Amniotic stem cell (primary cell): ENCODE measurements around the gene MTFP1.
"Not testable (repeated sequence)": the region's sequence is repeated elsewhere in the genome, so short reads cannot be mapped to it uniquely, and the experiment has no call there.

ENCODE experiments used
- DNase-seq: peaks from one replicate; lab custom pipeline; 2025; lab: John Stamatoyannopoulos, UW

MTFP1 gene

GRCh38 chr22:30426388-30427353 lies 1.1 kb downstream of the MTFP1 start:
- DNase-seq = peak; percentile 40

GRCh38 chr22:30427871-30428270 lies 2.3 kb downstream of the MTFP1 start:
- no peak for DNase-seq

- no peak for DNase-seq
Measured at GRCh38 chr22:30429887-30430286, 4.3 kb downstream of the MTFP1 start.

GRCh38 chr22:30430933-30431332 lies 5.4 kb downstream of the MTFP1 start:
- DNase-seq = no peak

- no peak for DNase-seq
Measured at GRCh38 chr22:30432096-30432495, 6.5 kb downstream of the MTFP1 start.

GRCh38 chr22:30432520-30432919 lies 7.0 kb downstream of the MTFP1 start:
- DNase-seq = no peak

- DNase-seq = no peak
Measured at GRCh38 chr22:30433227-30433626, 7.7 kb downstream of the MTFP1 start.

- no peak for DNase-seq
Measured at GRCh38 chr22:30433773-30434172, 8.2 kb downstream of the MTFP1 start.

GRCh38 chr22:30434843-30435242 lies 9.3 kb downstream of the MTFP1 start:
- no peak for DNase-seq

- no peak for DNase-seq
Measured at GRCh38 chr22:30435674-30436126, 10.1 kb downstream of the MTFP1 start.

- DNase-seq = no peak
Measured at GRCh38 chr22:30436196-30436595, 10.6 kb downstream of the MTFP1 start.

GRCh38 chr22:30438559-30438958 lies 13.0 kb downstream of the MTFP1 start:
- DNase-seq = no peak

- DNase-seq = no peak
Measured at GRCh38 chr22:30439226-30439625, 13.7 kb downstream of the MTFP1 start.

GRCh38 chr22:30439836-30440235 lies 14.3 kb downstream of the MTFP1 start:
- no peak for DNase-seq

- DNase-seq = no peak
Measured at GRCh38 chr22:30441088-30441487, 15.5 kb downstream of the MTFP1 start.

- DNase-seq = no peak
Measured at GRCh38 chr22:30444632-30445437, 19.3 kb downstream of the MTFP1 start.

GRCh38 chr22:30445438-30446145 lies 20.0 kb downstream of the MTFP1 start:
- DNase-seq = no peak

GRCh38 chr22:30447656-30448055 lies 22.1 kb downstream of the MTFP1 start:
- no peak for DNase-seq

GRCh38 chr22:30451488-30451887 lies 25.9 kb downstream of the MTFP1 start:
- DNase-seq = not testable (repeated sequence)

GRCh38 chr22:30452861-30453260 lies 27.3 kb downstream of the MTFP1 start:
- DNase-seq = no peak

- no peak for DNase-seq
Measured at GRCh38 chr22:30453731-30454510, 28.4 kb downstream of the MTFP1 start.
